MM.1S (cell line): ENCODE measurements around the gene SDK1.

Experiments
- CTCF ChIP-seq: fragments of 300-600 bp; sonication (generic); IDR thresholded peaks from 2 replicates; pipeline ENCODE4 v1.5.1; 2016; ENCODE audit warnings: antibody characterized with exemption, low read length, mixed read lengths
- EZH2 ChIP-seq: fragments of 300-600 bp; sonication (generic); optimal IDR thresholded peaks from 2 replicates; pipeline ENCODE3; 2017; ENCODE audit warnings: low read depth, mild to moderate bottlenecking, antibody characterized with exemption, low read length, mixed read lengths

GRCh38 chr7:3488829-3489228 lies 187.8 kb downstream of the SDK1 start:
- no peak for TF ChIP-seq CTCF
- TF ChIP-seq EZH2, result no peak
